B cell (primary cell): Measurements from ENCODE around the gene SLC15A3. TPM values are rescaled to one million over a fixed set of nuclear protein-coding genes. Genes with fewer than 3 reads are reported as not detected.

Experiments
- ATAC-seq: fragments of 200-7000 bp; cut with Tn5 transposase; one replicate; pipeline ENCODE4 v1.10.0; 2021; ENCODE audit warnings: low read depth, mild to moderate bottlenecking, moderate number of reproducible peaks, moderate library complexity
- CTCF ChIA-PET: fragments of 350-600 bp; sonication (Branson Sonifier 250); formaldehyde crosslinking; loops from one replicate; lab custom pipeline; 2021; ENCODE audit warnings: antibody characterized with exemption, inconsistent platforms; lab: Charles Lee
- POLR2A ChIA-PET: fragments of 350-600 bp; sonication (Branson Sonifier 250); formaldehyde crosslinking; loops from one replicate; lab custom pipeline; 2021; ENCODE audit warnings: antibody characterized with exemption; lab: Charles Lee
- DNase-seq: peaks from one replicate; pipeline ENCODE4 v3.0.0; 2013
- H2AFZ ChIP-seq: 2 replicates; pipeline ENCODE4 v1.6.1; 2012; ENCODE audit warnings: mild to moderate bottlenecking, low read depth, low read length; ENCODE audit not compliant: insufficient read depth, poor library complexity, severe bottlenecking
- H3K27ac ChIP-seq, 2 donors: 1 replicate in 1 of 2; 2 replicates in 1 of 2; pipeline ENCODE4 v1.5.1; 2012 to 2013; ENCODE audit warnings: low read length in 2 of 2, mild to moderate bottlenecking in 2 of 2, moderate library complexity in 1 of 2
- H3K27me3 ChIP-seq, 4 experiments: fragments of 200-600 bp in 1 of 4; sonication (generic) in 1 of 4; replicated peaks in 1 of 4; 1 replicate in 2 of 4; 2 replicates in 2 of 4; pipeline versions ENCODE4 v1.6.1 to v1.7.0; 2013 to 2016; ENCODE audit warnings: low read length in 3 of 4, mild to moderate bottlenecking in 2 of 4, mixed read lengths in 1 of 4, moderate library complexity in 1 of 4; ENCODE audit not compliant: insufficient read depth in 4 of 4, control insufficient read depth in 3 of 4; ENCODE audit errors: control extremely low read depth in 1 of 4
- H3K36me3 ChIP-seq, 2 experiments: replicated peaks in 1 of 2; 1 replicate in 1 of 2; 2 replicates in 1 of 2; pipeline versions ENCODE4 v1.6.1 to v1.7.1; 2013; ENCODE audit warnings: low read length in 1 of 2; ENCODE audit not compliant: insufficient read depth in 2 of 2, control insufficient read depth in 1 of 2; ENCODE audit errors: control extremely low read depth in 1 of 2, extremely low read depth in 1 of 2
- H3K4me1 ChIP-seq, 2 donors: fragments of 200-600 bp in 1 of 2; sonication (generic) in 1 of 2; 1 replicate in 1 of 2; 2 replicates in 1 of 2; pipeline versions ENCODE4 v1.5.1 to v1.6.1; 2013 to 2017; ENCODE audit warnings: low read length in 2 of 2; ENCODE audit not compliant: control insufficient read depth in 2 of 2, insufficient read depth in 2 of 2
- H3K4me2 ChIP-seq: replicated peaks from 2 replicates; pipeline ENCODE3; 2012; ENCODE audit warnings: mild to moderate bottlenecking, low read depth, low read length; ENCODE audit not compliant: poor library complexity, severe bottlenecking
- H3K4me3 ChIP-seq, 5 experiments: fragments of 200-600 bp in 1 of 5; sonication (generic) in 1 of 5; 1 replicate in 3 of 5; 2 replicates in 2 of 5; pipeline versions ENCODE4 v1.5.1 to v1.7.0; 2011 to 2016; ENCODE audit warnings: low read length in 4 of 5, mild to moderate bottlenecking in 4 of 5, low read depth in 2 of 5, control low read depth in 1 of 5, moderate library complexity in 1 of 5; ENCODE audit not compliant: insufficient read depth in 1 of 5; ENCODE audit errors: control extremely low read depth in 1 of 5, extremely low read depth in 1 of 5
- H3K79me2 ChIP-seq: fragments of 200-600 bp; sonication (generic); one replicate; pipeline ENCODE4 v1.6.0; 2016; ENCODE audit warnings: low read length; ENCODE audit not compliant: control insufficient read depth, insufficient read depth
- H3K9ac ChIP-seq: fragments of 200-600 bp; sonication (generic); 2 replicates; pipeline ENCODE4 v1.6.1; 2017; ENCODE audit warnings: mild to moderate bottlenecking, low read length, moderate library complexity
- H3K9me3 ChIP-seq, 3 donors: one replicate each; pipeline versions ENCODE4 v1.6.1 to v1.7.1; 2013; ENCODE audit warnings: low read length in 2 of 3; ENCODE audit not compliant: control insufficient read depth in 2 of 3, insufficient read depth in 1 of 3; ENCODE audit errors: control extremely low read depth in 1 of 3
- H4K20me1 ChIP-seq: 2 replicates; pipeline ENCODE4 v1.6.0; 2012; ENCODE audit warnings: mild to moderate bottlenecking, low read length; ENCODE audit not compliant: insufficient read depth, control insufficient read depth, poor library complexity, severe bottlenecking
- H3K27ac Mint-ChIP-seq: one replicate; pipeline ENCODE4 v1.8.0; 2021; ENCODE audit warnings: mixed read lengths
- H3K27me3 Mint-ChIP-seq: one replicate; pipeline ENCODE4 v1.8.0; 2021; ENCODE audit warnings: mixed read lengths
- H3K4me1 Mint-ChIP-seq: one replicate; pipeline ENCODE4 v1.8.0; 2021; ENCODE audit warnings: mixed read lengths
- H3K4me3 Mint-ChIP-seq: one replicate; pipeline ENCODE4 v1.8.0; 2021; ENCODE audit warnings: mixed read lengths
- H3K9me3 Mint-ChIP-seq: one replicate; pipeline ENCODE4 v1.8.0; 2022; ENCODE audit warnings: mixed read lengths; ENCODE audit not compliant: insufficient read depth
- EZH2 ChIP-seq: IDR thresholded peaks from 2 replicates; pipeline ENCODE4 v1.6.1; 2012; ENCODE audit warnings: borderline replicate concordance, low read depth, mild to moderate bottlenecking, moderate library complexity, low read length; ENCODE audit not compliant: insufficient read depth, poor library complexity, severe bottlenecking
- WGBS: methylation state at CpG from one replicate; pipeline ENCODE4 v1.1.5; 2013; ENCODE audit warnings: missing lambda C conversion rate; ENCODE audit not compliant: insufficient coverage; 5-methylcytosine and 5-hydroxymethylcytosine counted together
- intact Hi-C: fragments of 100-400 bp; cut with micrococcal nuclease; formaldehyde crosslinking; loops from one replicate; pipeline ENCODE4 v1.10.0; 2022
- polyA plus RNA-seq: library from polyadenylated mRNA; depleted of rRNA; stranded (reverse); fragments of >200 nt; gene quantifications from 2 replicates; pipeline ENCODE4 v1.2.3, GENCODE V29; 2012
- total RNA-seq, 2 donors: library from RNA; stranded (reverse); fragments of 120-200 nt in 1 of 2; gene quantifications; 1 replicate in 1 of 2; 2 replicates in 1 of 2; pipeline versions ENCODE4 v1.2.3 to v1.2.4, GENCODE V29; 2013 to 2022
- TF ChIP-seq, protein P1 (sequence below): fragments of 200-600 bp; IDR thresholded peaks from one replicate; pipeline ENCODE4 v1.8.0; 2022; ENCODE audit warnings: antibody characterized with exemption, mild to moderate bottlenecking

The SLC15A3 gene
- total and polyA plus RNA-seq, 2 donors (not counting 1 experiment from before 2014, with no cell fraction given) = 61.5 to 91.4 TPM

DNA sequence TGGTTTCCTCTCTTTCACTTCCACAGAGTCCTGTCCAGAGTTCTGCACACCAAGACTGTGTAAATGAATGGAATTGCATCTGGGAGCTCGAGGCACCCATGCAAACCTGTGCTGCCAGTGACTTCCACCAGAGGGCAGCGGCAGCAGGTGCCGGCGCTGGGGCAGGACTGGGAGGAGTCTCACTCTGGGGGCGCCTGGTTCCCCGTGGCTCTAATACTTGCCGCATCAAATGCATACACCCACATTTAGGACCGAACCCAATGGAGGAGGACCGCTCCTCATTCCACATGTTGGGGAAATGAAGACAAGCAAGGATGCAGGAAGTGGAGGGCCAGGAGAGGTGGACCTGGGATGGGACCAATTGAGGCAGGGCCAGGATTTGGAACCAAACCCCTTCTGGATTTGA, 18.4 kb upstream of the SLC15A3 start:
- H3K36me3 ChIP-seq = no peaks in the 10 kb centered on the region
- H3K27ac Mint-ChIP-seq = peak overlapping the region; percentile 71
- H2AFZ ChIP-seq = peak overlapping the region; percentile 41
- TF ChIP-seq, protein P1, sequence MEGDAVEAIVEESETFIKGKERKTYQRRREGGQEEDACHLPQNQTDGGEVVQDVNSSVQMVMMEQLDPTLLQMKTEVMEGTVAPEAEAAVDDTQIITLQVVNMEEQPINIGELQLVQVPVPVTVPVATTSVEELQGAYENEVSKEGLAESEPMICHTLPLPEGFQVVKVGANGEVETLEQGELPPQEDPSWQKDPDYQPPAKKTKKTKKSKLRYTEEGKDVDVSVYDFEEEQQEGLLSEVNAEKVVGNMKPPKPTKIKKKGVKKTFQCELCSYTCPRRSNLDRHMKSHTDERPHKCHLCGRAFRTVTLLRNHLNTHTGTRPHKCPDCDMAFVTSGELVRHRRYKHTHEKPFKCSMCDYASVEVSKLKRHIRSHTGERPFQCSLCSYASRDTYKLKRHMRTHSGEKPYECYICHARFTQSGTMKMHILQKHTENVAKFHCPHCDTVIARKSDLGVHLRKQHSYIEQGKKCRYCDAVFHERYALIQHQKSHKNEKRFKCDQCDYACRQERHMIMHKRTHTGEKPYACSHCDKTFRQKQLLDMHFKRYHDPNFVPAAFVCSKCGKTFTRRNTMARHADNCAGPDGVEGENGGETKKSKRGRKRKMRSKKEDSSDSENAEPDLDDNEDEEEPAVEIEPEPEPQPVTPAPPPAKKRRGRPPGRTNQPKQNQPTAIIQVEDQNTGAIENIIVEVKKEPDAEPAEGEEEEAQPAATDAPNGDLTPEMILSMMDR = peak; percentile 94
- TF ChIP-seq EZH2 = no peak
- H3K4me1 Mint-ChIP-seq = peaks cover 34% of the 10 kb centered on the region
- H4K20me1 ChIP-seq = no peaks in the 10 kb centered on the region
- ATAC-seq (peak; percentile 91), DNase-seq (peak; percentile 83)
- H3K27ac ChIP-seq = no peak overlapping the region
- H3K9ac ChIP-seq = no peak overlapping the region
- no peaks in the 10 kb centered on the region for H3K27me3 ChIP-seq
- POLR2A ChIA-PET = interaction anchor here (0.5 to 2.3 kb wide), 5 partner anchors 17 to 94 kb away, joined by 3 to 13 read pairs (median 9); partner anchors contain the start of genes SLC15A3 and TMEM109
- H3K79me2 ChIP-seq = peaks cover 24% of the 10 kb centered on the region
- H3K9me3 ChIP-seq = peaks cover 0 to 4% (median 1%) of the 10 kb centered on the region in 3 donors
- peak overlapping the region; percentile 79 for H3K4me3 Mint-ChIP-seq
- H3K9me3 Mint-ChIP-seq = no peaks in the 10 kb centered on the region
- intact Hi-C loops = loop anchor here (1.0 to 2.0 kb wide), 5 partner anchors 18 to 159 kb away; partner anchors contain the start of gene SLC15A3
- peak overlapping the region in 1 of 5 experiments; percentile 5 for H3K4me3 ChIP-seq
- 23% methylated on average over 6 of the region's 9 CpGs for WGBS
- H3K4me1 ChIP-seq = peaks cover 27 to 32% of the 10 kb centered on the region in 2 donors
- H3K4me2 ChIP-seq = peak overlapping the region; percentile 73
- CTCF ChIA-PET = interaction anchor here (0.6 to 6.0 kb wide), 51 partner anchors 9 to 216 kb away, joined by 3 to 53 read pairs (median 4); partner anchors contain the start of gene VPS37C
- no peaks in the 10 kb centered on the region for H3K27me3 Mint-ChIP-seq

DNA sequence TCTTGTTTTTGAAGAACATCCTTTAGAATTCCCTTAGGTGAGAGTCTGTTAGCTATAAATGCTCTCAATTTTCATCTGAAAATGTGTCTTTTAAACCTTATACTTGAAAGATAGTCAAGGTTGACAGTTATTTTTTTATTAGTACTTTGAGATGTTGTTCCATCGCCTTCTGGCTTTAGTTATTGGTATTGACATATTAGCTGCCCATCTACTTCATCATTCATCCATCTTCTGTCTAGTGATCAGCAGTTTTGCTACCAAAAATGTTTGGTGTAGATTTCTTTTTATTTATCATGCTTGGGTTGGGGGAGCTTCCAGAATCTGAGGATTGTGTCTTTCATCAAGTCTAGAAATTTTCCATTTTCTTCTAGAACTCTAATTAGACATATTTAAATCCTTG, 16.2 kb upstream of the SLC15A3 start:
- CTCF ChIA-PET = interaction anchor here (0.7 to 6.0 kb wide), 9 partner anchors 16 to 219 kb away, joined by 3 to 53 read pairs (median 4); partner anchors contain the start of gene SLC15A3
- H3K9ac ChIP-seq = no peak overlapping the region
- no peak overlapping the region for H3K27ac ChIP-seq
- H3K4me3 ChIP-seq = no peak overlapping the region
- POLR2A ChIA-PET = no interaction called here
- Mint-ChIP-seq H3K4me1 (peaks cover 27% of the 10 kb centered on the region), H3K4me3 (no peak overlapping the region), H3K27ac (no peak overlapping the region), H3K27me3 (no peaks in the 10 kb centered on the region), H3K9me3 (no peaks in the 10 kb centered on the region)
- TF ChIP-seq, protein P1 = no peak
- TF ChIP-seq EZH2 = no peak
- peaks cover 27 to 32% of the 10 kb centered on the region in 2 donors for H3K4me1 ChIP-seq
- H3K4me2 ChIP-seq = no peak overlapping the region
- no peaks in the 10 kb centered on the region for H3K27me3 ChIP-seq
- no peaks in the 10 kb centered on the region for H3K36me3 ChIP-seq
- no CpG with 5 or more reads among the region's 1 CpG for WGBS
- H3K79me2 ChIP-seq = peaks cover 18% of the 10 kb centered on the region
- DNase-seq = no peak
- H4K20me1 ChIP-seq = no peaks in the 10 kb centered on the region
- no peak overlapping the region for H2AFZ ChIP-seq
- no peak for ATAC-seq
- intact Hi-C loops = no loop called here
- H3K9me3 ChIP-seq = peaks cover 0 to 4% (median 1%) of the 10 kb centered on the region in 3 donors
